GM12801 (cell line): ENCODE measurements around the gene CYP2S1.

Source experiments
- CTCF ChIP-seq: IDR thresholded peaks from one replicate; pipeline ENCODE4 v1.5.1; 2011; ENCODE audit warnings: control low read depth; ENCODE audit not compliant: insufficient read length; ENCODE audit errors: extremely low read depth

Gene CYP2S1

GRCh38 chr19:41248895-41249294 lies 55.9 kb downstream of the CYP2S1 start:
- TF ChIP-seq CTCF: no peak

- no peak for TF ChIP-seq CTCF
Measured at GRCh38 chr19:41249707-41250423, 56.8 kb downstream of the CYP2S1 start.

- TF ChIP-seq CTCF: no peak
Measured at GRCh38 chr19:41253660-41254059, 60.6 kb downstream of the CYP2S1 start.

GRCh38 chr19:41255171-41255570 lies 62.2 kb downstream of the CYP2S1 start:
- no peak for TF ChIP-seq CTCF
